Kidney capillary endothelial cell (primary cell): Measurements from ENCODE around the gene PROK1.
A peak's percentile ranks its signal among the peaks of the same experiment; 100 is the strongest.
"Not testable (repeated sequence)": the region's sequence is repeated elsewhere in the genome, so short reads cannot be mapped to it uniquely, and the experiment has no call there.

ENCODE experiments used
- DNase-seq: peaks from one replicate; pipeline ENCODE4 v3.0.0-alpha.2; 2018; ENCODE audit warnings: low spot score

PROK1 gene

GRCh38 chr1:110450929-110451328, at the start of gene PROK1:
TSS of gene PROK1 (plus strand) at chr1:110451149. CDS start at chr1:110451217, 68 bp downstream.
- DNase-seq, result no peak

GRCh38 chr1:110403805-110404204, 47.1 kb upstream of the PROK1 start:
- no peak for DNase-seq

- no peak for DNase-seq
Measured at GRCh38 chr1:110404401-110404800, 46.5 kb upstream of the PROK1 start.

- not testable (repeated sequence) for DNase-seq
Measured at GRCh38 chr1:110406407-110406806, 44.5 kb upstream of the PROK1 start.

- DNase-seq, result peak; percentile 80
Measured at GRCh38 chr1:110407260-110408210, 43.4 kb upstream of the PROK1 start, which contains the start of gene LAMTOR5. TSS of gene LAMTOR5 (minus strand) at chr1:110407694. CDS start at chr1:110407620, 74 bp downstream.

- no peak for DNase-seq
Measured at GRCh38 chr1:110408488-110408887, 42.5 kb upstream of the PROK1 start.

- DNase-seq, result no peak
Measured at GRCh38 chr1:110409316-110409715, 41.6 kb upstream of the PROK1 start.

GRCh38 chr1:110411173-110411735, 39.7 kb upstream of the PROK1 start:
- DNase-seq, result no peak

GRCh38 chr1:110412576-110412975, 38.4 kb upstream of the PROK1 start:
- DNase-seq, result peak; percentile 67

GRCh38 chr1:110413045-110413444, 37.9 kb upstream of the PROK1 start:
- DNase-seq, result not testable (repeated sequence)

- DNase-seq, result no peak
Measured at GRCh38 chr1:110418729-110419128, 32.2 kb upstream of the PROK1 start.

- no peak for DNase-seq
Measured at GRCh38 chr1:110420023-110420662, 30.8 kb upstream of the PROK1 start.

- no peak for DNase-seq
Measured at GRCh38 chr1:110420874-110421793, 29.8 kb upstream of the PROK1 start.

GRCh38 chr1:110424699-110425611, 26.0 kb upstream of the PROK1 start:
- DNase-seq, result no peak

GRCh38 chr1:110425612-110426152, 25.3 kb upstream of the PROK1 start:
- no peak for DNase-seq

- DNase-seq, result no peak
Measured at GRCh38 chr1:110426854-110427253, 24.1 kb upstream of the PROK1 start.

- DNase-seq, result no peak
Measured at GRCh38 chr1:110428946-110429345, 22.0 kb upstream of the PROK1 start.

- DNase-seq, result no peak
Measured at GRCh38 chr1:110430366-110430765, 20.6 kb upstream of the PROK1 start.

- DNase-seq, result no peak
Measured at GRCh38 chr1:110430901-110431300, 20.0 kb upstream of the PROK1 start.

- DNase-seq, result no peak
Measured at GRCh38 chr1:110433213-110433612, 17.7 kb upstream of the PROK1 start.
